Testis (tissue), 3 donors: ENCODE measurements around the gene HGF. TPM values are rescaled to one million over a fixed set of nuclear protein-coding genes. Genes with fewer than 3 reads are reported as not detected.

Source experiments
- DNase-seq: peaks from one replicate; pipeline ENCODE4 v3.0.0-alpha.2; 2019
- H3K27ac ChIP-seq, 2 donors: fragments of 200-600 bp; sonication (generic); one replicate each; pipeline ENCODE4 v1.5.1; 2019
- H3K27me3 ChIP-seq: fragments of 200-600 bp; sonication (generic); one replicate; pipeline ENCODE4 v1.5.1; 2019
- H3K36me3 ChIP-seq: fragments of 200-600 bp; sonication (generic); one replicate; pipeline ENCODE4 v1.5.1; 2017; ENCODE audit warnings: low read depth; ENCODE audit errors: missing control alignments
- H3K4me1 ChIP-seq: fragments of 200-600 bp; sonication (generic); one replicate; pipeline ENCODE4 v1.5.1; 2019
- H3K4me3 ChIP-seq, 2 donors: fragments of 200-600 bp; sonication (generic); one replicate each; pipeline ENCODE4 v1.5.1; 2017 to 2019
- H3K9me3 ChIP-seq: fragments of 200-600 bp; sonication (generic); one replicate; pipeline ENCODE4 v1.5.1; 2017
- POLR2A ChIP-seq: fragments of 450-650 bp; IDR thresholded peaks from one replicate; pipeline ENCODE4 v1.6.1; 2017; ENCODE audit warnings: antibody characterized with exemption, mild to moderate bottlenecking, moderate library complexity
- WGBS, 2 donors: methylation state at CpG; one replicate each; pipeline ENCODE4 v1.1.5; 2018; 5-methylcytosine and 5-hydroxymethylcytosine counted together
- intact Hi-C: fragments of 100-400 bp; cut with DNase I; formaldehyde crosslinking; loops from one replicate; pipeline ENCODE4 v1.15.1; 2023; ENCODE audit warnings: low total_unique reads
- polyA plus RNA-seq: library from polyadenylated mRNA; stranded (reverse); fragments of 350-450 nt; fragmentation: Illumina TruSeq; extraction: RNeasy Lipid Tissue Mini Kit (QIAGEN cat#74804); gene quantifications from one replicate; pipeline ENCODE4 v1.2.3, GENCODE V29; 2014; ENCODE audit warnings: low read depth, low replicate concordance; ENCODE audit not compliant: insufficient read depth
- total RNA-seq, 2 donors: library from RNA; depleted of rRNA; stranded (reverse); fragments of >200 nt; gene quantifications; one replicate each; pipeline ENCODE4 v1.2.3, GENCODE V29; 2016
- TF ChIP-seq, protein P1 (sequence below), 3 experiments: fragments of 450-650 bp in 2 of 3; fragments of 200-600 bp in 1 of 3; sonication (generic) in 1 of 3; IDR thresholded peaks; one replicate each; pipeline ENCODE4 v1.5.1; 2016 to 2019; ENCODE audit warnings: antibody characterized with exemption in 3 of 3, mild to moderate bottlenecking in 2 of 3, moderate library complexity in 1 of 3

Gene HGF
- total and polyA plus RNA-seq, 3 donors from 2014 or later, result 3.1 to 5.0 (median 3.4) TPM

DNA sequence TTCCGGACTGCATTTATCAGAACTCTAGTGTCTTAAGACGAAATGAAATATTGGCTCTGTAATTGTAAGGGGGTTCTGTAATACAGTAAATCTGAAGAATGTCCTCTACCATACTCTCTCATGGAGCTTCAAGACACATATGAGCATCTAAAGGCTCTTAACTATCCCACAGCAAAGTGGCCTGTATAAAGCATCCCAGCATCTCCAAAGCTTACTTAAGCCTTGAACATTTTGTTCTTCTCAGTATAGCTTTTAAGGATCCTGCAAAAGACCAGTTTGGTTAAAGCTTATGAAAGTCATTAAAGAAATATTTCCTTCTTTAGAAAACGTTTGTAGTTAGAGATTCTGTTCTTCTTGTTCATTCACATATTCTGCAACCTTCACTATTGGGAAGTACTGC is 75.1 kb downstream of the HGF start:
- Histone ChIP-seq H3K4me1 (no peaks in the 10 kb centered on the region), H3K27ac (no peak overlapping the region), H3K9me3 (no peaks in the 10 kb centered on the region), H3K36me3 (no peaks in the 10 kb centered on the region), H3K27me3 (no peaks in the 10 kb centered on the region), H3K4me3 (no peak overlapping the region)
- intact Hi-C loops, result no loop called here
- TF ChIP-seq, protein P1, sequence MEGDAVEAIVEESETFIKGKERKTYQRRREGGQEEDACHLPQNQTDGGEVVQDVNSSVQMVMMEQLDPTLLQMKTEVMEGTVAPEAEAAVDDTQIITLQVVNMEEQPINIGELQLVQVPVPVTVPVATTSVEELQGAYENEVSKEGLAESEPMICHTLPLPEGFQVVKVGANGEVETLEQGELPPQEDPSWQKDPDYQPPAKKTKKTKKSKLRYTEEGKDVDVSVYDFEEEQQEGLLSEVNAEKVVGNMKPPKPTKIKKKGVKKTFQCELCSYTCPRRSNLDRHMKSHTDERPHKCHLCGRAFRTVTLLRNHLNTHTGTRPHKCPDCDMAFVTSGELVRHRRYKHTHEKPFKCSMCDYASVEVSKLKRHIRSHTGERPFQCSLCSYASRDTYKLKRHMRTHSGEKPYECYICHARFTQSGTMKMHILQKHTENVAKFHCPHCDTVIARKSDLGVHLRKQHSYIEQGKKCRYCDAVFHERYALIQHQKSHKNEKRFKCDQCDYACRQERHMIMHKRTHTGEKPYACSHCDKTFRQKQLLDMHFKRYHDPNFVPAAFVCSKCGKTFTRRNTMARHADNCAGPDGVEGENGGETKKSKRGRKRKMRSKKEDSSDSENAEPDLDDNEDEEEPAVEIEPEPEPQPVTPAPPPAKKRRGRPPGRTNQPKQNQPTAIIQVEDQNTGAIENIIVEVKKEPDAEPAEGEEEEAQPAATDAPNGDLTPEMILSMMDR (IDR thresholded peaks at IDR 0.05), result no peak
- TF ChIP-seq POLR2A, result no peak
- no peak for DNase-seq
- WGBS, 2 donors, result 56 to 64% methylated on average over 3 of the region's 3 CpGs

DNA sequence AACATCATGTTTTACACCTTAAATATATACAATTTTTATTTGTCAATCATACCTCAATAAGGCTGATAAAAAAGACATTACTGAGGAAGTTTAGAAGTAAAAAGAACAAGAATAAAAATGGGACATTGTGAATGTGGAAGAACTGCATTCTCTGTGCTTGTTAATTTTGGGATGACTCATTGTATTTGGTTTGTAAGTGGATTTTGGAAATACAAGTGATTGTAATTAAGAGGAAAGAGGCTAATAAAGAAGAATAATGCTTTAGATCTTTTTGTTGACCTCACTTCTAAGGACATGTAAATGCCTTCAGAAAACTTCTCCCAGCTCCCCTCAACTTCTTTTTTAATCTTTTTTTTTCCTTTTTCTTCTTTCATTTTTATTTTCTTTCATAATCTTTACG is 76.0 kb downstream of the HGF start:
- 71 to 77% methylated on average over 1 of the region's 1 CpG for WGBS, 2 donors

DNA sequence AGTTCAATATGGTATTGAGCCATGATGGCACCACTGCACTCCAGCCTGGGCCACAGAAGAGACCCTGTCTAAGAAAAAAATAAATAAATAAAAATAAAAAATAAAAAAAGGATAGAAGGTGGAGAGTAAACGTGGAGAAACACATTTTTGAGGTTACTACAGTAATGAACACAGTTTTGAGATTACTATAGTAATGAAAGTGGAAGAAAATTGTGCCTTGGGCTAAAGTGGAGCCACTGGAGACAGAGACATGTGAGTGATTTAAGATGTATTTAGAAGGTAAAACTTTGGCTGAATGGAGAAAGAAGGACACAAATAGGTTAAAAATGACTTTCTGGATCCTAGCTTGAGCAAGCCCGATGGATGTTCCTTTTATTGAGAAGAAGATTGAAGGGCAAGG is 76.8 kb downstream of the HGF start:
- no peaks in the 10 kb centered on the region for H3K27me3 ChIP-seq
- intact Hi-C loops, result no loop called here
- no peak overlapping the region for H3K4me3 ChIP-seq
- TF ChIP-seq POLR2A, result no peak
- TF ChIP-seq, protein P1 (IDR thresholded peaks at IDR 0.05), result no peak
- no peaks in the 10 kb centered on the region for H3K36me3 ChIP-seq
- 78 to 88% methylated on average over 2 of the region's 2 CpGs for WGBS, 2 donors
- no peaks in the 10 kb centered on the region for H3K9me3 ChIP-seq
- no peak for DNase-seq
- no peak overlapping the region for H3K27ac ChIP-seq
- H3K4me1 ChIP-seq, result no peaks in the 10 kb centered on the region

More for the DNA sequence above, 76.0 kb downstream of the HGF start:
- Histone ChIP-seq H3K36me3 (no peaks in the 10 kb centered on the region), H3K27ac (no peak overlapping the region), H3K4me1 (no peaks in the 10 kb centered on the region), H3K4me3 (no peak overlapping the region), H3K27me3 (no peaks in the 10 kb centered on the region), H3K9me3 (no peaks in the 10 kb centered on the region)
- intact Hi-C loops, result no loop called here
- no peak for DNase-seq
- TF ChIP-seq, protein P1 (IDR thresholded peaks at IDR 0.05), result no peak
- no peak for TF ChIP-seq POLR2A

DNA sequence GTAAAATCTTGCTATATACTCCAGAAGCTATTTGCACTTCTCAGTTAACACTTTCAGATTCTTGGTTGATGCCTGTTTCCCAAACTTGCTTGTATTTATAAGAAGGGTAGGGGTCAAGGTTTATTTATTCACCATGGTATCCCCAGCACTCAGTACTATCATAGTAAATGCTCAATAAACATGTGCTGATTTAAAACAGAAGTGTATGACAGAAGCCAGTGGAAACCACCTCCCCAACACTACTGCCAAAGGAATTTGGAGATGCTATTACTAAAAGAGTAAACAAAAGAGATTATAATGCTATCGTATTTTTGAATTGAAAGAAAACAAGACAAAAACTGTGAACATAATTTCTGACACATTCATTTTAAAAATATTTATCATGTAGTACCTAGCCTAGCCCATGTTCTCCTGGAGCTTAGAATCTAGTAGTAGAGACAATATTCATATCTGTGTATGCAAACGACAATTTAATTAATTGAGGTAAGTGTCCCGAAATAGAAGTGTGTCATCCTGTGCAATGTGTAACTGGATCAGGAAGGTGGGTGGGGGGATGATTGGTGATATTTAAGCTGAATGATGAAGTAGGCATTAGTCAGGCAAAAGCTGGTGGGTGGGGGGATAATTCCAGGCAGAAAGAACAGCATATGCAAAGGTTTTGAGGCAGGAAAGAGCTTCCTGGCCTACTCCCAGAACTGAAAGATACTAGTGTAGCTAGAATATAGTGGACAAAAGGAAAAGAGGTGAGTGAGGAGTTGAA is 77.5 kb downstream of the HGF start:
- Histone ChIP-seq H3K9me3 (no peaks in the 10 kb centered on the region), H3K4me3 (no peak overlapping the region), H3K36me3 (no peaks in the 10 kb centered on the region), H3K4me1 (no peaks in the 10 kb centered on the region), H3K27ac (no peak overlapping the region), H3K27me3 (no peaks in the 10 kb centered on the region)
- no peak for DNase-seq
- intact Hi-C loops, result no loop called here
- WGBS, 2 donors, result 84 to 89% methylated on average over 3 of the region's 3 CpGs
- TF ChIP-seq, protein P1 (IDR thresholded peaks at IDR 0.05), result no peak
- no peak for TF ChIP-seq POLR2A
